Activated CD8-positive, alpha-beta memory T cell treated with anti-CD3 and anti-CD28 coated beads, Interleukin-2, amount 50 U/mL, for 1 hour (primary cell): ENCODE results near the gene CA10.

Experiments
- DNase-seq: peaks from one replicate; pipeline ENCODE4 v3.0.0-alpha.2; 2020; ENCODE audit errors: extremely low read depth

CA10 gene

DNA sequence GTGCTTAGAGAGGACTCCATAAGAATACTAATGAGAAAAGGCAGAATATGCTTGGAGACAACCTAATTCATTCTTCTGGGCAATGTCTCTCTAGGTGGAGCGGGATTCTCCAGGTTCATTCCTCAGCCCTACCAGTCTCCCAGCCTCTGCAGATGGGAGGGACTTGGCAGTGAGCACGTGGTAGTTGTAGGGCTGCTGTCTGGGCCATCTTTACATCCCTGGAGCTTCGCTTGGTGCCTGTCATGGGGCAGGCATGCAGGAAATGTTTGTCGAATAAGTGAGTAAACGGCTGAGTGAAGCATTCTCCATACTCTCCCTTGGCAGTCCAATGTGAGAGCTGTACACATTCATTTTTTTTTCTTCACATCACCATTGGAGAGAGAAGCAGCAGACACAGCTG lies 510.7 kb downstream of the CA10 start:
- DNase-seq, result no peak

GRCh38 chr17:51647067-51647466 lies 511.4 kb downstream of the CA10 start:
- DNase-seq, result no peak

DNA sequence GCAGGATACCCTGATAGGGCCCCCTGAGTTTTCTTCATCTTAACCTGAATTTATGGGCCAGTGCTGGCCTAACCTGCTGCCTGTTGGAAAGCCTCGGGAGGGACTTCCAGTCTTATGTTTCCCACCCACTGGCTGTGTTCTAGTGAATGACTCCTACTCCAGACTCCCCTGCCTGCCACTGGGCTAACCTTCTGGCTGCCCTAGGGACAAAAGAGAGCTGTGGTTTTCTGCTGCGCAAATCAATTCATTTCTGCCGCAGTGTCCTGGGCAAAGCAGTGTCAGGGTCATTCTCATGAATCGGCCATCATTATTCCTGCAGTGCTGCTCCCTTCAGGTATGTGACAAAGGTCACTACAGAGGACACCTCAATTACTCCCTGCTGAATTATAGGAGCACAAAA lies 512.0 kb downstream of the CA10 start:
- no peak for DNase-seq

- DNase-seq, result no peak
These were observed 513.5 kb downstream of the CA10 start for GRCh38 chr17:51645056-51645455.

GRCh38 chr17:51643702-51644490 lies 514.6 kb downstream of the CA10 start:
- no peak for DNase-seq

- no peak for DNase-seq
These were observed 516.5 kb downstream of the CA10 start for GRCh38 chr17:51642029-51642428.

DNA sequence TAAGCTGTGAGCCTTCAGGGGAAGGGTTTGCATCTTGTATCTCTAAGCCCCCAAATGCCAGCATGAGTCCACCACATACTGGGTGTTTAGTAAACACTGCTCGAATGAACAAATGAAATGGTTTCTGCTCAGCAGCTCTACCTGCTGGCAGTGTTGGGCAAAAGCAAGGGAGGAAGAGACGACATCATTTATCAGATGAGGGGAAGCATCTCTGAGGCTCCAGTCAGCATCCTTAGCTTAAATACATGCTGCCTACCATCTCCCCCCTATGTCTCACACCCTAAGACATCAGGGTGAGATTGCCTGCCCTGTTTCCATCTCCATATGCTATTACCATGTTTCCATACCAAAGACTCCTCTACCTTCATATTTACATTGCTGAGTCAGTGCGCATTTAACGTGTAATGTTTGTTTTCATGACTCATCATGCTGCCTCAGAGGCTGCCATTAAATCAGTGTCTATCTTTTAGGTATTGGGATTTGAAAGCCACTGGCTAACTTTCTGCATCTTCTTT lies 518.3 kb downstream of the CA10 start:
- no peak for DNase-seq

DNA sequence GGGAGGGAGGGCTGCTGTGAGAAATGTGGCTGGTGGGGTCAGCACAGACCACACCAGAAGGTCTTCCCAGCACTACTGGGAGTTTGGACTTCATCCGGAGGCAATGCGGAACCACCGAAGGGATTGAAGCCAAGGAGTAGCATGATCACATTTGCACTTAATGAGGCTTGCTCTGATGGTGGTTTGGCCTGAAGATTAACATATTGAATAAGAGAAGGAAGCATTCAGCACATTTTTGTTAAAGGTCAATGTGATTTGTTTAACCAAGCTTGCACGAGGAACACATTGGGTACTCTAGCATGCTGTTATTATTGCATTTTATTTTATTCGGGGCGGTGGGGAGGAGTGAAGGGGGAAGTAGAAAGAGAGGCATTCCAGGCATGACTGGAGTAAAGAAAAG lies 519.5 kb downstream of the CA10 start:
- no peak for DNase-seq

DNA sequence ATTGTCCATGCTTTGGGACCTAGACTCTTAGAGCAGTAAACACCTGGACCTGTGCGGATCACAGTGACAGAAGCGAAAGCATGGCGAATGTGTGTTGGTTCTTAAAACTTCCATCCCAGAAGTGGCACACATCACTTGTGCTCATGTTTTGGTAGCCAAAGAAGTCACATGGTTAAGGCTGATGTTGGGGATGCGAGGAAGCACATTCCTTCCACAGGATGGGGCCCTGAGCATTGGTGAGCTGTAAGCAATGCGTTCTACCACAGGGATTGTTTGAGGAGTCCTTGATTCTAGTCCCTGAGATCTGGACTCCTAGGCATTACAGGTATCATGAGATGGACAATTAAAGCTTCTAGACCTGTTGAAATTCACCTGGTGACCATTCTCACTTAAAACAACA lies 522.2 kb downstream of the CA10 start:
- no peak for DNase-seq

DNA sequence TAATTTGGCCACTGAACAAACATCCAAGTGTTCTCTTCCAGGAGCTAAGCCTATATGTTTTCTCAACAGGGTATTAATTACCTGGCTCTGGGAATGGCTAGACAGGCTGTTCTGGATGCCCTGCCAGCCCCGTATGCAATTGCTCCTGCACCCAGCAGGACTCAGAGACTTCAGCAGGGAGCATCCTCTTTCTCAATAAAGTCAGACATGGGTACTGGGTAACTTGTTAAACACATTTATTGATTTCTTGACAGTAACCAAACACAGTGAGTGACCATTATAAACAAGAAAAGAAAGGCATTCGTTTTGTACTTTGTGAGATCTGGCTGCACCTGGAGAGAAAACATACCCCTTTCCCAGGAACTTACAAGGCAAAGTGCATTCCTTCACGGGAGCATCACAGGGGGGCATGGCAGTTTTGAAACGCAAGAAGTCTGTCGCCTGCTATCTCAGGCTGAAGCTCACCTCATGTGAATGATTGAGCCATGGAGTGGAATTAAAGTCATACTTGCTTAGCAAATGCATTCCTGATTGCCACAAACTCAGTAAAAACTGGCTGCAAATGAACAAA lies 528.3 kb downstream of the CA10 start:
- no peak for DNase-seq

- DNase-seq, result no peak
These were observed 529.3 kb downstream of the CA10 start for GRCh38 chr17:51629232-51629631.

GRCh38 chr17:51627779-51628178 lies 530.7 kb downstream of the CA10 start:
- no peak for DNase-seq

DNA sequence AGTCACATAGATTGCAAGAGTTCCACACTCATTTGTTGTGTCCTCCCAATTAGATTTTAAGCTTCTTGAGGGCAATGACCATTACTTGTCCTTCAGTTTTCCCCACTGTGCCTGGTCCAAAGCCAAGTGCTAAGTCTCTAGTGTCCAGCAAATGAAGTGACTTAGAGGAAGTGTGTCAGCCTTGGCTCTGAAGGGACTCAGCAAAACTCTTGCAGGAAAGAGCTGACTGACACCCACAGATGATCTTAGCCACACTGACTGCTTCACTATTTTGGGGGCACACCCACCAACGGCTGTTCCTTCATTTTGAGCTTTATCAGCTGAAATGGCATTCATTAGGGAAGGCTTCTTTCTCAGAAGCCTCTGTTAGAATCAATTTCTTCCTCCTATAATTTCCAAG lies 540.0 kb downstream of the CA10 start:
- DNase-seq, result no peak

DNA sequence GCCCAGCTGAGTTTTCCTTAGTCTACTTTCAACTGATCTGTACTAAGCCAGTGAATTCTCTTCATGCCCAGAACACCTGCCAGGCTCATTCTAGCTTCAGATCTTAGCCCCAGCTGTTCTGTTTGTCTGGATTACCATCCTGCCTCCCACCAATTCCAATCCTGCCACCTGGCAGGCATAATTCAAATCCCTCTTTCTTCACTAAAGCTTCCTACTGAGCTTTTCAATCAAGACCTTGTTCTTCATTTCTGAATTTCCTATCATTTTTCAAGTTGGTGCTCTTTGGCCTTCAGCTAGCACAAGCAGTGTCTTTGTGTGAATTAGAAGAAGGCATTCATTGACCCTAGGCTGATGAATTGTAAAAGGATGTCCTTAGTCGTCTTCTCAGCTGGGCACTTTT lies 540.5 kb downstream of the CA10 start:
- no peak for DNase-seq

GRCh38 chr17:51613255-51613654 lies 545.3 kb downstream of the CA10 start:
- no peak for DNase-seq

GRCh38 chr17:51612692-51613091 lies 545.8 kb downstream of the CA10 start:
- DNase-seq, result no peak

DNA sequence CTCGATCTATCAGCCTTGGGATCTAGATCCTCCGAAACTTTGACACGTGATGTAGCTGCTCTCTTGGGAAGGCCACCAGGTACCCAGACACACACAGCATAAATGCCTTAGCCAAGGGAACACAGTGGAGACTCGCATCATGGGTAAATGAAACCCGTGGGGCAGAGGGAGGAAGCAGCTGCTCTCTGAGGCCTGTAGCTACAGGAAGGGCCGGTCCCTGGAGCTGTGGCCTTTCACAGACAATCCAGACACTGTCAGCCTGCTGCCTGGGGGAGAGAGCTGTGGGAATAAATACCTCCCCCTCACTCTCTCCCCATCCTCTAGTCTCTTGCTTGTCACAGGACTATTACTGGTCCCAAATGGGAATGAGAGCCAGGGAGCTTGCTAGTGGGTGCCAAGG lies 546.9 kb downstream of the CA10 start:
- DNase-seq, result no peak

DNA sequence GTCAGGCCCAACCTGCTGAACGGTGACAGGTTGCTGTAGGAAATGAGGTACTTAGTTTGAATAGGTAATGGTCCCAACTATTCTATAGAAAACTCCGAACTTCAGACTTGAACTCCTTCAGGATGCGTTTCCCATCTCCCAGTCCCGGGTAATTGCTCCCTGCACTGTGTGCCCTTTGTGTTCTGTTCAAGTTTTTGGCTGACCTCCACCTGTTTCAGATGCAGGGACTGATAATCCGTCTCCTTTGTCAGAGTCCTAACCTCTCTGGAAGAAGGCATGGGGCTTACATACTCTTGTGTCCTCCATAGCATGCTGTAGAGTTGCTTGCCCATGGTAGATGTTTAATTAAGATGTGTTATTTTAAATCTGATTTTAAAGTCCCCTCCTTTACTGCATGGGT lies 547.7 kb downstream of the CA10 start:
- no peak for DNase-seq

- no peak for DNase-seq
These were observed 548.4 kb downstream of the CA10 start for GRCh38 chr17:51610155-51610554.

- DNase-seq, result no peak
These were observed 550.1 kb downstream of the CA10 start for GRCh38 chr17:51608251-51608933.

- no peak for DNase-seq
These were observed 551.0 kb downstream of the CA10 start for GRCh38 chr17:51607512-51607911.

DNA sequence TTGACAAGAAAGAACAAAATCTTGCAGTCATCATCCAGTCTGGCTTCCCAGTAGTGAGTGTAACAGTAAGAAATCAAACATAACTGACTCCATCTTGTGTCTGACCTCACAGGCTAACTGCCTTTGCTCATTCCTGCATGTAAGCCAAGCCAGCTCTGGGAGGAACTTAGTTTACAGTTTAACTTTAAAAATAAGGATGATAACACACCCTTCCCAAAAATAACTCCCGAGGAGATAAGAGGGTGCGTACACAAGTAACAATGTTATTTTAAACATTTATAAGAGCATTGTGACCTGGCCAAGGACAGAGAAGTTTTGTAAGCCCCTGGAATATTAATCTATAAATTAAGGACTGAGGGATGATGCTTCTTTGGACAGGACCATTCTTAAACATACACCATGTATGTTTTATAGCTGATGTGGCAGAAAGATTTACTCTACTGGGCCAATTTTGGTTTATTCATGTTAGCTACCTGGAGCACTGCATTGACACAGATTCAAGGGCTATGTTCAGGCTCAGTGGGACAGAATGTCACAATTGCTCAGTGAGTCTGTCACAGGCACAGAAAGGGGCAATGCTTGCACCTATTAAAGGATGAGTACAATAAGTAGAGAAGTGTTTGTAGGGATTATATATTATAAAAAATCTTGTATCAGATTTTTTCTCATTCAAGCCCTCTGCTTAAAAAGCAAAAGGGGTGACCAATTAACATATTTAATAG lies 554.1 kb downstream of the CA10 start:
- no peak for DNase-seq
